PFSK-1 (cell line): ENCODE results near the gene NUP37.

Experiments used
- FOXP2 ChIP-seq: optimal IDR thresholded peaks from 2 replicates; pipeline ENCODE3; 2011; ENCODE audit warnings: borderline replicate concordance, control low read depth, inconsistent platforms; ENCODE audit not compliant: insufficient read depth; ENCODE audit errors: extremely low read length, extremely low read depth
- POLR2AphosphoS5 ChIP-seq: IDR thresholded peaks from 2 replicates; pipeline ENCODE4 v1.6.1; 2012; ENCODE audit warnings: low read depth, mild to moderate bottlenecking, control low read depth, low read length, moderate library complexity
- REST ChIP-seq, 2 experiments: IDR thresholded peaks; 2 replicates each; pipeline versions ENCODE4 v1.6.1 to v1.8.0; 2011 to 2012; ENCODE audit warnings: low read depth in 2 of 2, low read length in 2 of 2, control low read depth in 1 of 2, inconsistent platforms in 1 of 2, mild to moderate bottlenecking in 1 of 2, moderate library complexity in 1 of 2; ENCODE audit not compliant: insufficient read depth in 1 of 2
- SIN3A ChIP-seq: IDR thresholded peaks from 2 replicates; pipeline ENCODE4 v1.6.1; 2012; ENCODE audit warnings: mild to moderate bottlenecking, low read length, moderate library complexity, borderline replicate concordance; ENCODE audit not compliant: insufficient read depth
- TAF1 ChIP-seq: IDR thresholded peaks from 2 replicates; pipeline ENCODE4 v1.6.1; 2012; ENCODE audit warnings: low read length, control low read depth, borderline replicate concordance; ENCODE audit not compliant: insufficient read depth

GRCh38 chr12:102026728-102027127 lies 93.2 kb downstream of the NUP37 start:
- TF ChIP-seq TAF1, result no peak
- TF ChIP-seq REST (IDR thresholded peaks at IDR 0.05; ENCODE audit: insufficient read depth in 1 of 2, low read depth in 2 of 2, low read length in 2 of 2), result no peak
- TF ChIP-seq POLR2AphosphoS5, result no peak
- TF ChIP-seq SIN3A, result no peak
- no peak for TF ChIP-seq FOXP2
